HG03175 (cell line): ENCODE results near the gene VPS37B.

Experiments used
- ATAC-seq: cut with Tn5 transposase; IDR thresholded peaks from one replicate; pipeline ENCODE4 v1.9.1; 2021; ENCODE audit warnings: mild to moderate bottlenecking, moderate library complexity; ENCODE audit not compliant: unreplicated experiment

VPS37B gene

GRCh38 chr12:122842505-122843405, 53.2 kb downstream of the VPS37B start:
- no peak for ATAC-seq

- ATAC-seq = no peak
These were observed 54.2 kb downstream of the VPS37B start for GRCh38 chr12:122841544-122842321.

DNA sequence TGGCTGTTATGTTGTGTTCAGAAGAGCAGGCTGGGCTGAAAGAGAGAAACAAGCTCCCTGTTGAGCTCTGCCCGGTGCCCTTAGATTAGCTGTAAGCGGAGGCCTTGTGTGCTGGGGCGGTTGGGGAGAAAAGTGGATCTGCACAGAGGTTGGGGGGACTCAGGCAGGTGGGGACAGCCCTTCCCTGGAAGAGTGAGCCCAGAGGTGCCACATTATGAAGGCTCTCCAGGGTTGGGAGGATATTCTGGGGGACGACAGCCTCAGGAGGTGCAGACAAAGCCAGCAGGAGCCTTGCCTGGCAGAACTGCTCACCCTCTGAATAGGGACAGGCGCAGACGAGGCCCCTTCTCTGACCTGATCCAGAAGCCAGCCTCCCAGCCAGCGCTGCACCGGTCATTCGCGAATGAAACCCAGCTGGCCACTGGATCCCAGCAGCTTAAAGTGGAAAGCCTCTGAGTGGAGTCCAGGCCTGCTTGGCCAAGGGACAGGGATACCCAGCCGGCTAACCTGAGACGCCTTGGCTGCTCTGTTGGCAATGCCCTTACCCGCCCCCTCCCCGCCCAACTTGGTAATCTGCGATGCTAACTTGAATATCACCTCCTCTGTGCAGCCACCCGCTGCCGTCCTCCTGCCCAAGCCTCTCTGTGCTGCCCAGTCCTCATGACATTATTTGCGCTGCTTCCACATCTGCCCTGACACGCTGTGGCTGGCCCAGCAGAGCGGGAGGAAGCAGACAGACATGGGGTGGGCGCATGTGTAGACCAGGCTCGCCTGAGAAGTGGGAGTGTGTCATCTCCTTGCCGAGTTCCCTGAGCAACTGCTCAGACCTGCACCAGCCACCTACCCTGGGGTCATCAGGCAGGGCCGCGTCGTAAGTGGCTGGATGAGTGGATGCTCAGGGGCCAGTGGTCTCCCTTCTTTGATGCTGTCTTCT, 55.1 kb downstream of the VPS37B start:
- no peak for ATAC-seq

- ATAC-seq = no peak
These were observed 55.9 kb downstream of the VPS37B start for GRCh38 chr12:122839907-122840554.

GRCh38 chr12:122838841-122839240, 57.1 kb downstream of the VPS37B start:
- no peak for ATAC-seq

DNA sequence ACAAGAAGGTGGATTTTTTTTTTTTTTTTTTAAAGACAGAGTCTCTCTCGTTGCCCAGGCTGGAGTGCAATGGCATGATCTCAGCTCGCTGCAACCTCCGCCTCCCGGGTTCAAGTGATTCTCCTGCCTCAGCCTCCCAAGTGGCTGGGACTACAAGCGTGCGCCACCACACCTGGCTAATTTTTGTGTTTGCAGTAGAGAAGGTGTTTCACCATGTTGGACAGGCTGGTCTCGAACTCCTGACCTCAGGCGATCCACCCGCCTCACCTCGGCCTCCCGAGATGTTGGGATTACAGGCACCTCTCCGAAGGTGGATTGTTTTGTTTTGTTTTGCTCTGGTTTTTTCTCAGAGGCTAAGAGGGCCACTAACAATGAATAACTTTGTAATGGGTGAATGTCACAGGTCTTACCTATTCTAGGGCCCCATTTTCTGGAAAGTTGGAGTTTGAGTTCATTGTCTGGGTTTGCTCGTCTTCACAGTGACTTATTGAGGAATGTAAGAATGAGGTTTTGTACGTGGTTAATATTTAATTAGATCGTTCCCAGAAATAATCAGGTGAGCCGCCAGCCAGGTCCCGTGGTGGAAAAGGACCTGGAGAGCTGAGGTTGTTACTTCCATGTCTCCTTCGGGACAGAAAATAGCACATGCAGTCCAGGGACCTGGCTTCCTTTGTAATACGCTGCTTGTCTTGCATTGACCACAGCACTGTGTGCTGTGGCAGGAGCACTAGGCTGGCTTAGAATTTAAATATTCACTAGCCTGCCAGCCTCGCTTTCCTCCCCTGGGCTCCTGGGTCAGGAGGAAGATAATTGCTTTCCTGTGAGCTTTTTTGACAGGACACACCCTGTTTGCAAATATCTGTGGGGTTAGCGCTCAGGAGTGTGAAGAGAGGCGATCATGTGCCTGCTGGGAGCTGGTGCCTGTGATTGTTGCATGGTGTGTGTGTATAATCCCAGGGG, 58.3 kb downstream of the VPS37B start:
- no peak for ATAC-seq

DNA sequence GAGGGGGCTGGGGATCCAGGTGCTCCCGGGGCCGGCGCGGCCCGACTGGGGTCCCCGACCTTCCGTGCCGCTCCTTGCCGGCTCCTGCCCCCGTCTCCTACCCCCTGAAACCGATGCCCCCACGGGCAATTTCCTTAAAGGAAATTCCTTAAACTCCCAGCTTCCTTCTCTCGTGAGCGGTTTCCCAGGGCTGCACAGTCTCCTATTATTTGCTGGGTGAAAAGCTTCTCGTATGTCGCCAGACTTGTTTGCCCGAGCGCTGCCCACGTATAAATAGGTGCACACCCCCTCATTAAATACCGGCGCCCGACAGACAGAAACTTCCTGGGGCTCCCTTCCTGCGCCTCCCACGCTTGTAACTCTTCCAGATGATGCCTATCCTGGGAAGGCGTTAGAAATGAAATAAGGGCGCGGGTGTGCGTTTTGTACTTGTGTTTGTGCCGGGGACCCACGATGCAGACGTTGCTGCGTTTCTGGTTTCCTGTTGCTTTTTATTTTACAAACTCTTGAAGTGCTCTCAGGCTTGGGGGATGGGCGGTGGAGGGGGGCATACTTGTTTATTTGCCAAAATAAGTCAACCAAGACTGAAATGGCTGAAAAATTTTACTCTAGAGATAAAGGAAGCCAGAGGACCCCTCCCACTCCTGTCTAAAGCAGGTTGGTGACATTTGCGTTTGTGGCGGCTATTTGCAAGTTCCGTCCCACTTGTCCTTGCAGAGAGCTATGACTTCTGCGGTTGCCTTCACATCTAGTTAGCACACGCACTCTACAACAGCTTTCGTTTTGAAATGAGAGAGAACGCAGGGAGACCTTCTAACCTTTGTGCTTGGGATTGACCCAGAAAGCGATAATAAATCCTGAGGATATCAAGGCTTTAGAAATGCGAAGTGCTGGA, 59.6 kb downstream of the VPS37B start:
- ATAC-seq = peak; percentile 56

GRCh38 chr12:122835750-122836026, 60.2 kb downstream of the VPS37B start:
- peak; percentile 37 for ATAC-seq

DNA sequence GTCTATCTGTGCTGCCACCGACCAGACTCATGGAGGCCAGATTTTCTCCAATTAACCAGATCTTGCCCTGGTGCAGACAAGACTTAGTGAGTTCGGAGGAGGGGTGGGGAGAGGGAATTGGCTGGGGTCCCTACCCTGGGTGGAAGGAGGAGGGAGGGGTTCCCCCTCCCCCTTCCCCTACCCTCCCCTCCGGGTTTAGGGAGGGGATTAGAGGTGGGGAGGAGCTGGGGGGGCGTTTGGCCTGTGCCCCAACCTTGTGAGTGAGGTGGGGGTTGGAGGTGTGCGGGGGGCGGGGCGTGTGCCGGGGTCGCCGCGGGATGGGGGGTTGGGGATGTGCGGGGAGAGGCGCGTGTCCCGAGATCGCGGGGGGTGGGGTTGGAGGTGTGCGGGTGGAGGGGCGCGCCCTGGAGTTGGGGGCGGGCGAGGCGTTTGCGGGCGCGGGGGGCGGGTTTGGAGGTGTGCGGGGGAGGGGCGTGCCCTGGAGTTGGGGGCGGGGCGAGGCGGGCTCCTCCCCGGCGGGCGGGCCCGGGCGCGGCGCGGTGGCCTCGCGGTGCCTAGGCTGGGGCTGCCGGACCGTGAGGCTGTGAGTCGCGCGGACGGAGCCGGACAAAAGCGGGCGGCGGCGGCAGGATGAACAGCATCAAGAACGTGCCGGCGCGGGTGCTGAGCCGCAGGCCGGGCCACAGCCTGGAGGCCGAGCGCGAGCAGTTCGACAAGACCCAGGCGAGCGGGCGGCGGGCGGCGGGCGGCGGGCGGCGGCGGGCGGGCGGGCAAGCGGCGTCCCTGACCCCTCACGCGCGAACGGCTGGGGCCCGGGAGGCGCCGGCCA, 60.8 kb downstream of the VPS37B start, which contains the start of gene HIP1R:
Gene HIP1R (plus strand): TSS at position 537 of the 829 bp plus-strand sequence. CDS start 94 bp downstream, at position 631.
- ATAC-seq = no peak

- ATAC-seq = no peak
These were observed 61.6 kb downstream of the VPS37B start for GRCh38 chr12:122834104-122834920.

DNA sequence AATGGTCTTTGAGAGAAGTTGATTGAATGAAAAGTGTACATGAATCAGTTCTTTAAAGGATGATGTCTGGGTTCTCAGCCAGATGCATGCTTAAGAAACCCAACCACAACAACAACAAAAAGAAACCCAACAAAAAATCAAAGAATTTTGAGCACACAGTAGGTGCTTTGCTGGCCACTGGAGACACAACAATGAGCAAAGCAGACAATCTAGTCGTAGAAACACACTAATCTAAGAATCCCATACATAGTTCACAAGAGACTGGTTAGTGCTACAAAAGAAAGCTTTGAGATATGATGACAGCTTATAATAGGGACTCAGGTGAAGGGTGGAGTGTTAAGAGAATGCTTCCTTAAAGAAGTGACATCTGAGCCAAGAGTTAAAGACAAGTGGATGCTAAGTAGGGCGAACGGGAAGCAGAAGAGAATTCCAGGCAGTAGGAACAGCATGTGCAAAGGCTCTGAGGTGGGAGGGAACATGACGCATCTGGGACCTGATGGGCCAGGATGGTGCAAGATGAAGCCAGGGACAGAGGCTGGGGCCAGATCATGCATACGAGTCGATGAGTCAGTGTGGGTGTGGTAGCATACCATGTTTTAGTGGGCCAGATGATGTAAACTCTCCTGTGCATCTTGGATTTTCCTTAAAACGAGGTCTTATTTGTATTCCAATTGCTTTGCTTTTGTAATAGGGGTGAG, 65.3 kb downstream of the VPS37B start:
- ATAC-seq = no peak

DNA sequence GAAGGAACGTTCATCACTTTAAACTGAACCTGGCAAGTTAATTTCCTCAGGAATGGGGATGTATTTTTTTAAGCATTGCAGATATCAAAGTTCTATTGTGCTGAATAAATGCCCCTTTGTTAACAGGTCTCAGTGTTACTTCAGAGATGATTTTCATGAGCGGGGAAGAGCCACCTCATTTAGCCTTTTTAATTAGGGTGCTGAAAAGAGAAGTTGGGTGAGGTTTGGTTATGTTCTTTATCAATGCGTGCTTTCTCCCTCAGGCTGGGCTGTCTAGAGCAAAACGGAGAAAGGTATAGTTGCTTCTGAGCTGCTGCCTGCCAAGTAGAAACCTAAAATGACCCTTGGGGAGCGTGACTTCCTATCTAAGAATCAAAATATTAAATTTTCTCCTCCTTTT, 68.7 kb downstream of the VPS37B start:
- no peak for ATAC-seq

- no peak for ATAC-seq
These were observed 69.9 kb downstream of the VPS37B start for GRCh38 chr12:122825773-122826724.

DNA sequence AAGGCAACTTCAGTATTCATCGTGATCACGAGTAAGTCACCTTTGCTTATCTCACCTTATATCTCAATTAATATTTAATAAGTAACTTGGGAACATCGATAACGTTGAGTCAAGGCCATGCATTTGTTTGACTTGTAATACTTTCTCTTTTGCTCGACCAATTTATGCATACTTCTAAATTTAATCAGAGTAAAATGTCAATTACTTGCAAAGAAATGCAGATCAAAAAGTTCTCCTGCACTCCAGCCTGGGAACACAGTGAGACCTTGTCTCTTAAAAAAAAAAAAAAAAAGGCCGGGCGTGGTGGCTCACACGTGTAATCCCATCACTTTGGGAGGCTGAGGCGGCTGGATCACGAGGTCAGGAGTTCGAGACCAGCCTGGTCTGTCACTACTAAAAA, 72.5 kb downstream of the VPS37B start:
- no peak for ATAC-seq

DNA sequence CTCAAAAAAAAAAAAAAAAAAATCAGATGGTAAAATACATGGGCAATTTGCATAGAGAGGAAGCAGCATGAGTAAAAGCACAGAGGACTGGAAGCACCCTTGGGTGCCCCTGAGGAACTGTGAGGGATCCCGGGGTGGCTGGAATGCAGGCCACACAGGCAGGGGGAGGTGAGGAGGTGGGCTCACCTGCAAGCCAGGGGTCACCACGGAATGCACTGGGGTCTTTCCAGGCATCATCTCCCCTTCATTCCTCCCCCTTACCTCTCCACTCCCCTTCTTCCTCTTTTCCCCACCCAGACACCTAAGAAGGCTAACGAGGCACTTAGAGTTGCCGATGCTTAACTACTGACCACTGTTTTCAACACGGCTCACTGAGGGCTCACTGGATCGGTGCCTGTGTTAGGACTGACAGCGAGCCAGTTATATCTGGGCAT, 75.1 kb downstream of the VPS37B start:
- peak; percentile 56 for ATAC-seq
